G401 (cell line): Measurements from ENCODE around the gene TESPA1. TPM values are rescaled to one million over a fixed set of nuclear protein-coding genes. Genes with fewer than 3 reads are reported as not detected.

Experiments used
- DNase-seq: peaks from one replicate; pipeline ENCODE4 v3.0.0-alpha.2; 2015; ENCODE audit warnings: low spot score
- in situ Hi-C: cut with HindIII; loops from 2 replicates; pipeline ENCODE4 v1.10.0; 2016; ENCODE audit warnings: low sequenced_read_pairs, mixed read lengths
- total RNA-seq: library from RNA; depleted of rRNA; stranded (reverse); fragments of >200 nt; shearing (Covaris generic); gene quantifications from 2 replicates; pipeline ENCODE4 v1.2.3, GENCODE V29; 2014; rRNA removed

The TESPA1 gene
- total RNA-seq, 1 experiment from 2014 or later, result not detected

- in situ Hi-C loops, result no loop called here
Observed at GRCh38 chr12:54924972-54925707, 59.4 kb downstream of the TESPA1 start.

DNA sequence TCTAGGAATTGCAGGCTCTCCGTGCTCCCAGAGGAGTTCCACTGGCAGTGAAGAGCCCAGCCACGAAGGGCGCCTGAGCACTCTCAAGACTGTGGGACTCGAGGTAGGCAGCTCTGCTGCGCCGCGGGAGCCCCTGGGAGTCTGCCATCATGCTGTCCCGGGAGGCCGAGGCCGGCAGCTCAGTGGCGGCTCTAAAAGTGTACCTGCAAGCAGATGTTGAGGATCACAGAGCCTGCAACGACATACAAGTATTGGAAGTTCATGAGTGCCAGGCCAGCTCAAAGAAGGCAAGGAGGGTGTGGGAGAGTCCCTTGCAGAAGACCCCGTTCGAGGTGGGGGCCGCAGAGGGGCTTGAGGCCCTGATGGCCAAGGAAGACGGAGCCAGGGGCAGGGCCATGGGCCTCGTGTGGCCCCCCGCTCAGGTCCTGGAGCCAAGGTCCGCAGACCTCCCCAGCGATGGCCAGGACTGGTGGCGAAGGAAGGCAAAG, 67.5 kb downstream of the TESPA1 start:
- in situ Hi-C loops, result no loop called here
- no peak for DNase-seq

More at GRCh38 chr12:54924972-54925707, 59.4 kb downstream of the TESPA1 start:
- DNase-seq, result no peak

Other genes with a start within 250 kb of the TESPA1 start
- not detected in 2 replicates for gene MUCL1, start 130.2 kb downstream of the TESPA1 start, total RNA-seq
- not detected in 2 replicates for gene NEUROD4, start 35.2 kb upstream of the TESPA1 start, total RNA-seq
- not detected in 2 replicates for gene OR9K2, start 141.6 kb upstream of the TESPA1 start, total RNA-seq
- gene OR10A7, start 236.3 kb upstream of the TESPA1 start, total RNA-seq, result not detected in 2 replicates